GM18502 (cell line): ENCODE data around the gene DLG2.

Source experiments
- ATAC-seq: cut with Tn5 transposase; IDR thresholded peaks from one replicate; pipeline ENCODE4 v1.9.1; 2021; ENCODE audit warnings: mild to moderate bottlenecking; ENCODE audit not compliant: unreplicated experiment, poor library complexity

DLG2 gene

GRCh38 chr11:84130646-84131427 is 1496.3 kb downstream of the DLG2 start:
- ATAC-seq = no peak

- ATAC-seq = no peak
Measured at GRCh38 chr11:84129961-84130576, 1497.1 kb downstream of the DLG2 start.

DNA sequence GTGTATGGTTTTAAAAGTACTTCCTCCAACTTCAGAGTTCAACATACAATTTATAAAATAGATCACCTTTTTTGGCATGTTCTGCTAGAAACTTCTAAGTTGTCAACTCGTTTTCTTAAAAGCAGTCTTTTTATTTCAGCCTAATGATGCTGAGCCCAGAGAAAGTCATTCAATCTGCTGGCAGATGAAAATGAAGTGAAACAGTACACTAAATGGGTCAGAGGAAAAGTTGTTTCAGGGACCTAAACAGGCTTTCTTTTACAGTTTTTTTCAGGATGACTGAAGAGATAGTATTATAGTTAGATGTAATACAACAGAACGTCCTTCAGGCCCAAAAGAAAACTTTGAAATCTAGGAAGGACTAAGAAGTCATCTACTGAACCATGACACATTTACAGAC is 1498.3 kb downstream of the DLG2 start:
- no peak for ATAC-seq

- ATAC-seq = no peak
Measured at GRCh38 chr11:84117394-84117793, 1509.8 kb downstream of the DLG2 start.

DNA sequence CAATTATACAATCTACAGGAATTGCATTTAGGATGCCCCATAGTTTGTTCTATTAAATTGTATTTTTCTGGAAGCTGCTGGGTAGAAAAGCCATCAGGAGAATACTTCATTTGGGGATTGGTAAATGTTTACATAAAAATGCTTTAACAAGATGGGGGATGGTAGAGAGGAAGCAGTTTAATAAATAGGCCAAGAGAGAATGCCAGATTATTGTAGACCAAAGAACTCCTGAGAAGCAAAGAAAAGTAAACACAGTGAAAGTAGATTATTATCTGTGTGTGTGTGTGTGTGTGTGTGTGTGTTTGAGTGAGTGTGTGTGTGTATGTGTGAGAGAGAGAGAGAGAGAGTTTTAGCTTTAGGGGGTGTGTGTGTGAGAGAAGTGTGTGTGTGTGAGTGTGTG is 1520.6 kb downstream of the DLG2 start:
- ATAC-seq = no peak

DNA sequence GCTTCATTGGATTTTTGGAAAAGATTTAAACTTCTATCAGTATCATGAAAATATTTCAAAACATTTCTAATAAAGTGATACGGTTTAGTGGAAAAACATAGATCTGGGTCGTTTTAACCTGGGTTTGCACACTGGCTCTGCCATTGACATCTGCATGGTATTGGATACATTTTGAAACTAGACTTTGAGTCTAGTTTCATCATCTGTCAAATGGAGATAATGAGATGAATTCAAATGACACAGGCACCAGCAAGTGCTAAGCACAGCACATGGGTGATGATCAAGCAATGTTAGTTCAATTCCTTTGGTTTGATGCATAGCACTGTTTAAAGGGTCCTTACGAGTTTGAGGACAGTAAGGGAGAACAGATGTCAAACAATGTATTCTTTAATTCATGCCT is 1522.0 kb downstream of the DLG2 start:
- no peak for ATAC-seq

DNA sequence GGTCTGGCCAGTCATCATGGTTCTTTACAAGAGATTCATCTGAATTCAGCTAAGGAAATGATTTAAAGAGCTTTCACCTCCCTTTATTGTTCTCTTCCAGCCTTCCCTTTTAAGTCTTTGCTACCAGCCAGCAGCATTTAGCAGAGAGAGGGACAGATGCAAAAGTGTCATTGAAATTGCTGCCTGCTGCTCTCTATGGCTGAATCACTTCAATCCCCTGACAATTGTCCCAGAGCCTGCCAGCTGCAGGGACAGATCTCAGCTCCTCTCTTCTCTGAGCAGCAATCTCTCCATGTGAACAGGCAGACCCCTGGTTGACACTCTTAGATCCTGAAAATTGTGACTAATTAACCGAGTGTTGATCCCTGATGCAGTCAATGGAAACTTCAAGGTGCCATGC is 1524.0 kb downstream of the DLG2 start:
- ATAC-seq = no peak

GRCh38 chr11:84097186-84097585 is 1530.0 kb downstream of the DLG2 start:
- ATAC-seq = no peak

DNA sequence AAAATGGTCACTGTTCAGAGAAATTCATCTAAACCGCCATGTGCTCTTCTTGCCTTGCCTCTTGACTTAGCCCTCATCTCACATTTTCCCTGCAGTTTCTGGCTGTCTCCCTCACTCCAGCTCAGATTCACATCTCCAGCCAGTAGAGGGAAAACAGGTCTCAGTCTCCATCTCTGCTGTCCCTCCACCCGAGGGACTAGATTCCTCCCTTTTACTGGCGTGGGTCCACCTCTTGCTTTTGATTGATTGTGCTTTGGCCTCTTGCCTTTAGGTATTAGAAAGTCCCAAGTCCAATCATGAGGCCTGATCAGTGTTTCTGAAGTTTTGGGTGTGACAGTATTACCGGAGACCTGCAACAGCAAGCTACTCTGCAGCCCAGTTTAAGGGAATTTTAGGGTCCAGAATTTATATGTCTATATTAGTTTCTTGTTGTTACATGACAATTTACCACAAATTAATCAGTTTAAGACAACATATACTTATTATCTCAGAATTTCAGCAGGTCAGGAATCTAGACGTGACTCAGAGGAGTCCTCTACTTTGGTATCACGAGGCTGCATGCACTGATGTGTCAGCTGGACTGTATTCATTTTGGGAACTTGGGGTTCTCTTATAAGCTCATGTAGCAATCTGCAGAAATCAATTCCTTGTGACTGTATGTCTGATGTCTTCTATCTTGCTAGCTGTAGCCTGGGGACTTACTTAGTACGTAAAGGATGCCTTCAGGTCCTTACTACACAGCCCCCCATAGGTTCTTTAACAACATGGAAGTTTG is 1535.7 kb downstream of the DLG2 start:
- ATAC-seq = no peak

GRCh38 chr11:84089072-84090057 is 1537.8 kb downstream of the DLG2 start:
- no peak for ATAC-seq

DNA sequence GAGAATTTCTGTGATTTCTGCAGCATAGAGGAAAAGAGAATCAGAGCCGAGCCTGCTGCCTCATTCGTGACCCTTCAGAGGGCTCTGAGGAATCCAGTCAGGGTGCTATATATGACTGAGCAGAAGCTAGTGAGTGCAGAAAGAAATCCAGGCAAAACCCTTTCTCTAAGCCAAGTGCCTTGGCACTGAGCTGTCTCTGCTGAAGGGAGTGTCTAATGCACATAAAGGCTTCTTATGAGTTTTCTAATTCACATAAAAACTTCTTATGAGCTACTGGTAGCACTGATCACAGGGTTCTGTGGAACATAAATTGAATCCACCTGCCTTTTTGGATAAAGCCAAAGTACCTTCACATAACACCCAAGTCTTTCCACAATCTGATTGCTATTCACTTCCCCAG is 1555.3 kb downstream of the DLG2 start:
- no peak for ATAC-seq

DNA sequence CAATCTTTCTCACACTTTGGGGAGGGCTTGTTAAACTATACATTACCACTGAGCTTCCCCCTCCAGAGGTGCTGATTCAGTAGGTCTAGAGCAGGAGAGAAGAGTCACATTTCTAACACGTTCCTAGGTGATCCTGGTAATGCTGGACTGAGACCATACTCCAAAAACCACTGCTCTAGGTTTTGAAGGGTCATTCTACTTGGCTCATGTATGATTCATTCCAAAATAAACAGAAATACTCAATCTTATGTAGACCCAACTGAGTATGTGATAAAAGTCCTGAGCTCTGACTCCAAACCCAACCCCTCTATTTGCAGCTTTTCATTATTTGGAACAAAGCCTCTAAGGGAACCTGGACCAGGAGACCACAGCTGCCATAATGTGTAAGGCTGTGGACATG is 1558.1 kb downstream of the DLG2 start:
- no peak for ATAC-seq

DNA sequence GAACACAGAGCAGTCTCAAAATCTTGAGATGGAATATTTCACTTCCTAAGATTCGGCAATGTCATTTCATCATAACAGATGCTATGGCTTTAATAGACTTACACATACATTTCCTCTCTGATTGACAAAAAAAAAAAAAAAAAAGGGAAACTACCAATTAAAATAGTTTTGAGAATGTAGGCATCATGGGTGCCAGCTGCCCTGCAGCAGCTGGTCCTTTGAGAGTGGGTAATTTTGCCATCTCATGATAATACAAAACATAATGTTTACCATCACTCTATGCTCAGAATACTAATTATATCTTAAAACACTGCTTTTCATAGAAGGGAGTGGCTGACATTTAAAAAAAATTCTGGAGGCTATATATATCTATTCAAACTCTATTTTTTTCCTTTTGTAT is 1565.4 kb downstream of the DLG2 start:
- ATAC-seq = no peak

- ATAC-seq = no peak
Measured at GRCh38 chr11:84056653-84057376, 1570.3 kb downstream of the DLG2 start.

DNA sequence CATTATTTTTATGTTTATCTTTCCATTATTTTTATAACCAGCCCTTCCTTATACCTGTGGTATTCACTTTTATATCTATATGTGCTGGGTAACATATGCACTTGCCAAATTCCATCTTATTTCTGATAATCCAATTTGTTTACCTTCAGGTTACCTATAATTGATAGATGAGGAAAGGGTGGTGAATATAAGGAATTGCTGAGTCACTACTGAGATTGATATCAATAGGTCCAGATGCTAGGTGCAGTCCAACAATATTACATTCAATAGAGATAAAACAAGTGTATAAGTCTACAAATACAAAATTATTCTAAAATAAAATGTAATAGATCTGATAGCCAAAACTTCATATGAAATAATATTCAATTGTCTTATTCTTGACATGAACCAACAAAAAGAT is 1582.0 kb downstream of the DLG2 start:
- ATAC-seq = no peak

DNA sequence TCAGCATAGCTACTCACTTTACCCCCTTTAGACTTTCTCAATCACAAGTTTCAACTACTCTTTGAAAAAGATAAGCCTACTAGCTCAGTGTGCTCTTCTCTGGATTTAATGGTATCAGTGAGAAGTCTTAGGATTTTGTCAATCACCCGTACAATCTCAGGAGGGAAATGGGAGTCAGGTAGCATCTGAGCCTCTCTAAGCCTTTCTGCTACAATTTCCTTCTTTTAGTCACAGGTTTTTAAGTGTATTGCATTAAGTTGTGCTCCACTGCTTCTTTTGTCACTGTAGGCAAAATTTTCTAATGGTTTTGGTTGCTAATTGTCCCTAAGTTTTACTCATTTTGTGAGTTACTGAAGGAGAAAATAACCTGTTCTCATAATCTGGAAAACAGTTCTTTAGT is 1582.4 kb downstream of the DLG2 start:
- ATAC-seq = no peak

DNA sequence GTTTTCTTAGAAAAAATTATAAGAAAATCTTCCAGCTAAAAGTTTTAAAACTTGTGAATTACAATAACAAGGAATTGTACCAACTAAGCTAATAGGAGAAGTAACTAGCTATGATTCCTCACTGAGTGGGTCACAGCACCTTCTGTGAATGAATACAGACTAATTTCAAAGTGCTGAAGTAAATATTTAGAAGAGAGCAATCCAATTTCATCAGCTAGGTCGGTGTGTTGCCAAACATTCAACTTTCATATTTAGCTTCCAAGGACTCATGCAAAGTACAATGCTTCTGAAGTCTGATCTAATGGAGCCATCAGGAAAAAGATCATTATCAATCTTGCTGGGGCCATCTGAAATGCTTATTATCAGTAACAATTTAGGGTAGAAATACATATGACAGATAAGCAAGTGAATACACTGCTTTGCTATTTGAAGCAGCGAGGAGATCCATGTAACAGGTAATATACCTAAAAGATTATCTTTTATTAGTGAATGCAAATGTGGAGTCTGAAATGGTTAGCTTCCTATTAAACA is 1590.4 kb downstream of the DLG2 start:
- no peak for ATAC-seq

DNA sequence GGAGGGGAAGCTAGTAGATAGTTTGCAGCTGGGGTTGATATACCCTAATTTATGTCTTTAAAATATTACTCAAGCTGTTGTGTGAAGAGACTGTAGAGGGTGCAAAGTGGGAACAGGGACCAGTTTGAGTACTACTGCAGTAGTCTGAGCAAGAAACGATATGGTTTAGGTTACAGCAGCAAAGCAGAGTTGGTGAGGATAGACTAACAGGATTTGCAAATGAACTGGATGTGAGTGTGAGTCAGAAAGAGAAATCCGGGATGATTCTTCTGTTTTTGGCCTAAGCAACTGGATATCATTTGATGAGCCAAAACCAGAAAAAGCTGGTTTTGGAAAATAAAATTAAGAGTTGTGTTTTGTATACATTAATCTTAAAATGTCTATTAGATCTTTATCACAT is 1591.5 kb downstream of the DLG2 start:
- no peak for ATAC-seq

- ATAC-seq = no peak
Measured at GRCh38 chr11:84034484-84034883, 1592.7 kb downstream of the DLG2 start.
